ENCODE measurements around the gene NF1. TPM values are rescaled to one million over a fixed set of nuclear protein-coding genes. Genes with fewer than 3 reads are reported as not detected.

NF1 gene
- polyA plus RNA-seq, 1 of the 3 experiments (the other 2 are of a cell fraction), result 19.6 TPM

GRCh38 chr17:31136319-31136718 lies 41.5 kb downstream of the NF1 start:
- peaks cover 100% of the 10 kb centered on the region for H3K79me2 ChIP-seq (ENCODE audit: insufficient read depth)
- no peak overlapping the region for H3K9ac ChIP-seq
- H3K27me3 ChIP-seq (ENCODE audit: insufficient read depth), result no peaks in the 10 kb centered on the region
- TF ChIP-seq PBX3 (IDR thresholded peaks at IDR 0.05), result 0 out of 2 replicates have a peak, but pooled peaks have one; percentile 29
- no peak for TF ChIP-seq TAF1 (IDR thresholded peaks at IDR 0.05; ENCODE audit: borderline replicate concordance, low read depth, low read length)
- 79% methylated on average over 2 of the region's 2 CpGs for WGBS (ENCODE audit: low lambda C conversion rate)
- ChIA-PET POLR2A (no interaction called here), CTCF (no interaction called here)
- no peak overlapping the region for H3K4me3 ChIP-seq (ENCODE audit: low read depth in 2 of 2, low read length in 1 of 2)
- peaks cover 19% of the 10 kb centered on the region for H4K20me1 ChIP-seq (ENCODE audit: insufficient read depth)
- no peak overlapping the region for H3K27ac ChIP-seq (ENCODE audit: low read depth in 2 of 2, low read length in 1 of 2)
- no peaks in the 10 kb centered on the region for H3K9me2 ChIP-seq
- H3K4me1 ChIP-seq (ENCODE audit: control insufficient read depth in 1 of 2, insufficient read depth in 2 of 2, low read depth in 1 of 2, low read length in 1 of 2), result no peaks in the 10 kb centered on the region; a peak in 1 of 4 replicates
- peaks cover 0 to 39% of the 10 kb centered on the region in 2 experiments for H3K36me3 ChIP-seq (replicated peaks in 1 of 2; ENCODE audit: control insufficient read depth in 1 of 2, insufficient read depth in 2 of 2, low read length in 1 of 2)
- H3F3A ChIP-seq (replicated peaks; ENCODE audit: insufficient read depth), result peaks cover 9% of the 10 kb centered on the region
- no peaks in the 10 kb centered on the region for H3K9me3 ChIP-seq
- H3K4me2 ChIP-seq, result no peak overlapping the region
- H2AFZ ChIP-seq (ENCODE audit: low read depth), result no peak overlapping the region
- no peak for DNase-seq

- no peak for TF ChIP-seq RXRA (IDR thresholded peaks at IDR 0.05; ENCODE audit: borderline replicate concordance, low read depth)
- no peak for TF ChIP-seq TEAD4 (IDR thresholded peaks at IDR 0.05; ENCODE audit: borderline replicate concordance, insufficient read depth)
- no peak for TF ChIP-seq GATA2 (CRISPR knock-in tag; IDR thresholded peaks at IDR 0.05)
- no peak for TF ChIP-seq REST (IDR thresholded peaks at IDR 0.05; ENCODE audit: low read depth, low read length)
- no peak for TF ChIP-seq RCOR1 (IDR thresholded peaks at IDR 0.05; ENCODE audit: low read length)
- WGBS (ENCODE audit: low lambda C conversion rate), result 89% methylated on average over 3 of the region's 3 CpGs
- Histone ChIP-seq H3K4me2 (no peak overlapping the region), H3F3A (replicated peaks; ENCODE audit: insufficient read depth) (peaks cover 3% of the 10 kb centered on the region), H3K9ac (no peak overlapping the region), H3K79me2 (ENCODE audit: insufficient read depth) (peaks cover 100% of the 10 kb centered on the region), H3K9me2 (no peaks in the 10 kb centered on the region), H3K27ac (ENCODE audit: low read depth in 2 of 2, low read length in 1 of 2) (no peak overlapping the region), H3K4me3 (ENCODE audit: low read depth in 2 of 2, low read length in 1 of 2) (no peak overlapping the region), H2AFZ (ENCODE audit: low read depth) (no peak overlapping the region), H3K9me3 (no peaks in the 10 kb centered on the region), H3K4me1 (ENCODE audit: control insufficient read depth in 1 of 2, insufficient read depth in 2 of 2, low read depth in 1 of 2, low read length in 1 of 2) (no peaks in the 10 kb centered on the region), H3K36me3 (replicated peaks in 1 of 2; ENCODE audit: control insufficient read depth in 1 of 2, insufficient read depth in 2 of 2, low read length in 1 of 2) (peaks cover 0 to 29% of the 10 kb centered on the region in 2 experiments), H4K20me1 (ENCODE audit: insufficient read depth) (peaks cover 14% of the 10 kb centered on the region), H3K27me3 (ENCODE audit: insufficient read depth) (no peaks in the 10 kb centered on the region)
- CTCF ChIA-PET, result no interaction called here
- no peak for DNase-seq
- POLR2A ChIA-PET, result no interaction called here
Observed at GRCh38 chr17:31140111-31140510, 45.3 kb downstream of the NF1 start.
